ENCODE measurements around the gene GPR3.
A peak's percentile ranks its signal among the peaks of the same experiment; 100 is the strongest.

GPR3 gene

GRCh38 chr1:27392096-27392777 is at the start of gene GPR3:
GPR3 (plus strand) TSS chr1:27392622; CDS start chr1:27393799, 1,177 bp downstream.
- peak; percentile 84 for DNase-seq

- DNase-seq, result no peak
Observed at GRCh38 chr1:27342778-27343638, 49.4 kb upstream of the GPR3 start.

GRCh38 chr1:27343639-27344025 is 48.8 kb upstream of the GPR3 start:
- DNase-seq, result no peak

- no peak for DNase-seq
Observed at GRCh38 chr1:27345272-27345671, 47.1 kb upstream of the GPR3 start.

GRCh38 chr1:27346357-27346756 is 46.1 kb upstream of the GPR3 start:
- no peak for DNase-seq

- no peak for DNase-seq
Observed at GRCh38 chr1:27346991-27347624, 45.3 kb upstream of the GPR3 start.

GRCh38 chr1:27348861-27349783 is 43.3 kb upstream of the GPR3 start:
- no peak for DNase-seq

GRCh38 chr1:27349784-27350662 is 42.4 kb upstream of the GPR3 start:
- DNase-seq, result no peak

- DNase-seq, result no peak
Observed at GRCh38 chr1:27350663-27351540, 41.5 kb upstream of the GPR3 start.

GRCh38 chr1:27351541-27352107 is 40.8 kb upstream of the GPR3 start:
- no peak for DNase-seq

GRCh38 chr1:27353166-27353565 is 39.3 kb upstream of the GPR3 start:
- DNase-seq, result no peak

- DNase-seq, result no peak
Observed at GRCh38 chr1:27353629-27354028, 38.8 kb upstream of the GPR3 start.

- no peak for DNase-seq
Observed at GRCh38 chr1:27355683-27356082, 36.7 kb upstream of the GPR3 start.

GRCh38 chr1:27356277-27356618 is 36.2 kb upstream of the GPR3 start:
- DNase-seq, result no peak

- no peak for DNase-seq
Observed at GRCh38 chr1:27356619-27357280, 35.7 kb upstream of the GPR3 start.

- no peak for DNase-seq
Observed at GRCh38 chr1:27357281-27358037, 35.0 kb upstream of the GPR3 start.

GRCh38 chr1:27358038-27358927 is 34.1 kb upstream of the GPR3 start:
- DNase-seq, result no peak

GRCh38 chr1:27358928-27359313 is 33.5 kb upstream of the GPR3 start:
- DNase-seq, result no peak
